Left hindlimb (tissue), 1 donor: ENCODE data around the gene MINDY4.

Source experiments
- DNase-seq: peaks from one replicate; pipeline ENCODE4 v3.0.0-alpha.2; 2018

The MINDY4 gene

GRCh38 chr7:30776971-30777370, 5.8 kb downstream of the MINDY4 start:
- DNase-seq: no peak

GRCh38 chr7:30778255-30779025, 7.2 kb downstream of the MINDY4 start:
- peak; percentile 63 for DNase-seq

GRCh38 chr7:30779574-30779973, 8.4 kb downstream of the MINDY4 start:
- no peak for DNase-seq

- no peak for DNase-seq
Measured at GRCh38 chr7:30780941-30781340, 9.7 kb downstream of the MINDY4 start.

GRCh38 chr7:30782690-30783089, 11.5 kb downstream of the MINDY4 start:
- DNase-seq: no peak

GRCh38 chr7:30785786-30786185, 14.6 kb downstream of the MINDY4 start:
- DNase-seq: no peak

GRCh38 chr7:30787486-30787885, 16.3 kb downstream of the MINDY4 start:
- no peak for DNase-seq

GRCh38 chr7:30788640-30789333, 17.6 kb downstream of the MINDY4 start:
- no peak for DNase-seq

GRCh38 chr7:30789334-30789711, 18.1 kb downstream of the MINDY4 start:
- DNase-seq: no peak

- no peak for DNase-seq
Measured at GRCh38 chr7:30790356-30790755, 19.1 kb downstream of the MINDY4 start.

GRCh38 chr7:30791114-30791513, 19.9 kb downstream of the MINDY4 start:
- no peak for DNase-seq

- DNase-seq: no peak
Measured at GRCh38 chr7:30795161-30795948, 24.1 kb downstream of the MINDY4 start.

- DNase-seq: no peak
Measured at GRCh38 chr7:30796105-30796869, 25.1 kb downstream of the MINDY4 start.

GRCh38 chr7:30797176-30798040, 26.2 kb downstream of the MINDY4 start:
- no peak for DNase-seq

GRCh38 chr7:30799206-30799975, 28.2 kb downstream of the MINDY4 start:
- DNase-seq: no peak

GRCh38 chr7:30799976-30800661, 28.9 kb downstream of the MINDY4 start:
- DNase-seq: no peak

GRCh38 chr7:30800785-30801252, 29.6 kb downstream of the MINDY4 start:
- peak; percentile 72 for DNase-seq

- DNase-seq: no peak
Measured at GRCh38 chr7:30802812-30803211, 31.6 kb downstream of the MINDY4 start.

GRCh38 chr7:30804078-30804661, 33.0 kb downstream of the MINDY4 start:
- no peak for DNase-seq
